ENCODE results near the gene ATF2. TPM values are rescaled to one million over a fixed set of nuclear protein-coding genes. Genes with fewer than 3 reads are reported as not detected.
A peak's percentile ranks its signal among the peaks of the same experiment; 100 is the strongest.

ATF2 gene
- total and polyA plus RNA-seq, 9 of the 15 experiments (the other 6 are each of a cell fraction or from before 2014, with no cell fraction given) = 24.2 to 111 (median 45.9) TPM

DNA sequence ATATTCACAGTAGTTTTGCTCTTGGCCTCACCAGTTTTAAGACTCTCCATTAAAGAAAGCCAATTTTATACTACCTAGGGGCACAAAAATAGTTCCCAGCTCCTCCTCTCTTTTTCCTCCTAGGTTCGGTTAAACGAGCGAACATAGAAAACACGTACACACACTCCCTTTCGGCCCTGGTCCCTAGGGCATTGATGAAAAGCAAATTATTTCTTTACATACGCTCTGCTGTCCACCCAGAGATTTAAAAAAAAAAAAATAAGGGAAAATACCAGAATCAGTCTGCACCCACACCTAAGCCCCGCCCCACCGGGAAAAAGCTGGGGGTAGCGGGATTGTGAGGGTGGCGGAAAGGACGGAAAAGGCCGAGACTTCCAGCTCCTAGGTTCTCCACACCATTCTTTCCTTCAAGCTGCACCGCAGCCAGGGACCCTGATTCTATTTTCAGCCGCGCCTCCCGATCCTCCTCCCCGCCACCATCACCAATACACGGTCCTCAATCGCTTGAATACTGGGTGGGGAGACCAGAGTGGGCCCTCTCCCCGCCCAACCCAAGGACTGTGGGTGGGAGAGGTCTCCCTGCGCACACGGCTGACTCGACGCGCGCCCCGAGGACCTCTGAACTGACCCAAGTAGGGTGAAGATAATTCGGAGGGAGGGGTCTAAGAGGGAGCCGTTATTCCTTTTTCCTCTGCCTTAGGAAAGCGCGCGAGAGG is 769 bp downstream of the ATF2 start (continued):
- TF ChIP-seq YY1 (IDR thresholded peaks at IDR 0.05; ENCODE audit: borderline replicate concordance in 1 of 3, control insufficient read depth in 1 of 3, extremely low read depth in 1 of 3, insufficient read depth in 3 of 3, insufficient read length in 1 of 3, insufficient replicate concordance in 2 of 3, low read depth in 1 of 3, low read length in 2 of 3) (peak in 1 of 3 experiments; percentile 15), RBM34 (IDR thresholded peaks at IDR 0.05; ENCODE audit: borderline replicate concordance, insufficient read depth, low read length) (no peak), HMGN3 (IDR thresholded peaks at IDR 0.05; ENCODE audit: borderline replicate concordance, extremely low read depth, insufficient read length, low read depth, low read length) (peak; percentile 5), L3MBTL2 (IDR thresholded peaks at IDR 0.05) (peak; percentile 48; the same call in 1 of the 2 replicates), TEAD4 (IDR thresholded peaks at IDR 0.05; ENCODE audit: low read length) (peak; percentile 5; the same call in 1 of the 2 replicates), TEAD4 (CRISPR knock-in tag; IDR thresholded peaks at IDR 0.05; ENCODE audit: borderline replicate concordance) (no peak), KLF16 (IDR thresholded peaks at IDR 0.05) (no peak), FOXM1 (IDR thresholded peaks at IDR 0.05; ENCODE audit: low read depth) (no peak), FOXM1 (CRISPR knock-in tag; IDR thresholded peaks at IDR 0.05; ENCODE audit: low read depth) (0 out of 2 replicates have a peak, but pooled peaks have one; percentile 12), ZNF778 (CRISPR knock-in tag; IDR thresholded peaks at IDR 0.05) (no peak), ZSCAN29 (IDR thresholded peaks at IDR 0.05) (0 out of 2 replicates have a peak, but pooled peaks have one; percentile 10), TAF7 (tag; IDR thresholded peaks at IDR 0.05) (peak; percentile 18; the same call in 1 of the 2 replicates), HOXB6 (CRISPR knock-in tag; IDR thresholded peaks at IDR 0.05; ENCODE audit: borderline replicate concordance) (no peak), MAFG (tag; conservative IDR thresholded peaks at IDR 0.05) (no peak), PHF21A (IDR thresholded peaks at IDR 0.05; ENCODE audit: borderline replicate concordance, low read depth) (0 out of 2 replicates have a peak, but pooled peaks have one; percentile 4), ZC3H11A (IDR thresholded peaks at IDR 0.05; ENCODE audit: low read depth, low read length) (no peak), GATAD2A (IDR thresholded peaks at IDR 0.05) (0 out of 2 replicates have a peak, but pooled peaks have one; percentile 35), HEY1 (CRISPR knock-in tag; IDR thresholded peaks at IDR 0.05; ENCODE audit: borderline replicate concordance) (peak; percentile 66; the same call in 1 of the 2 replicates), SMARCE1 (IDR thresholded peaks at IDR 0.05) (0 out of 2 replicates have a peak, but pooled peaks have one; percentile 22), TCF3 (CRISPR knock-in tag; IDR thresholded peaks at IDR 0.05) (no peak), SMAD4 (CRISPR knock-in tag; conservative IDR thresholded peaks at IDR 0.05) (0 out of 2 replicates have a peak, but pooled peaks have one; percentile 61), SIN3B (IDR thresholded peaks at IDR 0.05; ENCODE audit: low read depth) (0 out of 2 replicates have a peak, but pooled peaks have one; percentile 18)
- TF ChIP-seq, protein P1, sequence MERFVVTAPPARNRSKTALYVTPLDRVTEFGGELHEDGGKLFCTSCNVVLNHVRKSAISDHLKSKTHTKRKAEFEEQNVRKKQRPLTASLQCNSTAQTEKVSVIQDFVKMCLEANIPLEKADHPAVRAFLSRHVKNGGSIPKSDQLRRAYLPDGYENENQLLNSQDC (CRISPR knock-in tag; IDR thresholded peaks at IDR 0.05) = peak; percentile 30; the same call in 1 of the 2 replicates
